Neural progenitor cell (in vitro differentiated cells): ENCODE data around the gene APBB1. TPM values are rescaled to one million over a fixed set of nuclear protein-coding genes. Genes with fewer than 3 reads are reported as not detected.
"Not testable (repeated sequence)": the region's sequence is repeated elsewhere in the genome, so short reads cannot be mapped to it uniquely, and the experiment has no call there.

Experiments
- DNase-seq: peaks from one replicate; pipeline ENCODE4 v3.0.0-alpha.2; 2016; ENCODE audit warnings: low spot score
- H2AFZ ChIP-seq: fragments of 200-600 bp; sonication (generic); replicated peaks from 2 replicates; pipeline ENCODE4 v1.6.1; 2016; ENCODE audit warnings: antibody characterized with exemption
- H3F3A ChIP-seq: fragments of 200-600 bp; sonication (generic); 2 replicates; pipeline ENCODE4 v1.6.1; 2016; ENCODE audit warnings: antibody characterized with exemption, low read depth
- H3K27ac ChIP-seq: fragments of 200-600 bp; sonication (generic); 2 replicates; pipeline ENCODE4 v1.5.1; 2016; ENCODE audit warnings: mild to moderate bottlenecking
- H3K27me3 ChIP-seq: fragments of 200-600 bp; sonication (generic); 2 replicates; pipeline ENCODE4 v1.6.1; 2016; ENCODE audit warnings: mild to moderate bottlenecking, moderate library complexity
- H3K36me3 ChIP-seq: fragments of 200-600 bp; sonication (generic); 2 replicates; pipeline ENCODE4 v1.5.1; 2016
- H3K4me1 ChIP-seq: fragments of 200-600 bp; sonication (generic); 2 replicates; pipeline ENCODE4 v1.6.1; 2016; ENCODE audit warnings: mixed run types
- H3K4me2 ChIP-seq: fragments of 200-600 bp; sonication (generic); 2 replicates; pipeline ENCODE4 v1.6.1; 2016
- H3K4me3 ChIP-seq: fragments of 200-600 bp; sonication (generic); 2 replicates; pipeline ENCODE4 v1.5.1; 2016
- H3K79me2 ChIP-seq: fragments of 200-600 bp; sonication (generic); 2 replicates; pipeline ENCODE4 v1.6.1; 2016; ENCODE audit warnings: low read depth
- H3K9ac ChIP-seq: fragments of 200-600 bp; sonication (generic); 2 replicates; pipeline ENCODE4 v1.6.1; 2016
- H3K9me3 ChIP-seq: fragments of 200-600 bp; sonication (generic); 2 replicates; pipeline ENCODE4 v1.5.1; 2016; ENCODE audit warnings: low read depth
- H4K20me1 ChIP-seq: fragments of 200-600 bp; sonication (generic); 2 replicates; pipeline ENCODE4 v1.6.1; 2016; ENCODE audit warnings: low read depth
- H3K27ac Mint-ChIP-seq: 3 replicates; pipeline ENCODE4 v1.8.0; 2021; ENCODE audit warnings: mixed read lengths
- H3K27me3 Mint-ChIP-seq: 2 replicates; pipeline ENCODE4 v1.8.0; 2022; ENCODE audit warnings: low read depth, mild to moderate bottlenecking, inconsistent platforms, moderate library complexity, mixed read lengths; ENCODE audit not compliant: insufficient read depth
- H3K36me3 Mint-ChIP-seq: 3 replicates; pipeline ENCODE4 v1.8.0; 2021; ENCODE audit warnings: mixed read lengths
- H3K4me1 Mint-ChIP-seq: 3 replicates; pipeline ENCODE4 v1.8.0; 2021; ENCODE audit warnings: mixed read lengths
- H3K4me3 Mint-ChIP-seq: 3 replicates; pipeline ENCODE4 v1.8.0; 2021; ENCODE audit warnings: mild to moderate bottlenecking, moderate library complexity, mixed read lengths
- H3K9me3 Mint-ChIP-seq: 3 replicates; pipeline ENCODE4 v1.8.0; 2020; ENCODE audit warnings: mixed read lengths
- CTCF ChIP-seq: fragments of 200-600 bp; sonication (generic); IDR thresholded peaks from 2 replicates; pipeline ENCODE4 v1.5.1; 2017; ENCODE audit warnings: antibody characterized with exemption, mild to moderate bottlenecking
- EZH2 ChIP-seq: fragments of 200-600 bp; sonication (generic); IDR thresholded peaks from 2 replicates; pipeline ENCODE4 v1.6.1; 2017; ENCODE audit warnings: antibody characterized with exemption, mild to moderate bottlenecking, moderate library complexity
- EZH2phosphoT487 ChIP-seq: fragments of 200-600 bp; sonication (generic); IDR thresholded peaks from 2 replicates; pipeline ENCODE4 v1.6.1; 2017; ENCODE audit warnings: antibody characterized with exemption
- total RNA-seq: library from RNA; depleted of rRNA; stranded (reverse); fragments of >200 nt; gene quantifications from 2 replicates; pipeline ENCODE4 v1.2.3, GENCODE V29; 2015; ENCODE audit warnings: low replicate concordance

The APBB1 gene
- total RNA-seq, 1 donor from 2014 or later: 38.5 TPM

GRCh38 chr11:6397156-6397555, 21.7 kb downstream of the APBB1 start:
- no peaks in the 10 kb centered on the region for H3K4me1 ChIP-seq
- Mint-ChIP-seq H3K27me3 (peaks cover 5% of the 10 kb centered on the region), H3K4me1 (peaks cover 28% of the 10 kb centered on the region), H3K36me3 (peaks cover 33% of the 10 kb centered on the region), H3K9me3 (no peaks in the 10 kb centered on the region), H3K27ac (no peak overlapping the region), H3K4me3 (no peak overlapping the region)
- no peak overlapping the region for H2AFZ ChIP-seq
- no peak overlapping the region for H3K4me2 ChIP-seq
- DNase-seq: no peak
- H3K36me3 ChIP-seq: no peaks in the 10 kb centered on the region
- H3K4me3 ChIP-seq: no peak overlapping the region
- H3K27me3 ChIP-seq: no peaks in the 10 kb centered on the region
- H3F3A ChIP-seq: no peaks in the 10 kb centered on the region
- no peak overlapping the region for H3K9ac ChIP-seq
- H3K79me2 ChIP-seq: no peaks in the 10 kb centered on the region
- H3K9me3 ChIP-seq: no peaks in the 10 kb centered on the region
- H3K27ac ChIP-seq: no peak overlapping the region
- no peaks in the 10 kb centered on the region for H4K20me1 ChIP-seq
- no peak for TF ChIP-seq EZH2phosphoT487
- TF ChIP-seq CTCF: no peak
- TF ChIP-seq EZH2: no peak

- peaks cover 5% of the 10 kb centered on the region for H3K4me1 ChIP-seq
- no peak for TF ChIP-seq EZH2phosphoT487
- no peak for TF ChIP-seq EZH2
- no peak for TF ChIP-seq CTCF
- peaks cover 27% of the 10 kb centered on the region for H3K36me3 Mint-ChIP-seq
- peaks cover 5% of the 10 kb centered on the region for H3K27me3 Mint-ChIP-seq
- peaks cover 32% of the 10 kb centered on the region for H3K4me1 Mint-ChIP-seq
- no peaks in the 10 kb centered on the region for H3K9me3 Mint-ChIP-seq
- H3K27ac Mint-ChIP-seq: no peak overlapping the region
- no peak overlapping the region for H3K27ac ChIP-seq
- peaks cover 5% of the 10 kb centered on the region for H3F3A ChIP-seq
- no peaks in the 10 kb centered on the region for H4K20me1 ChIP-seq
- no peak overlapping the region for H3K9ac ChIP-seq
- no peaks in the 10 kb centered on the region for H3K9me3 ChIP-seq
- H3K4me3 Mint-ChIP-seq: no peak overlapping the region
- no peaks in the 10 kb centered on the region for H3K79me2 ChIP-seq
- no peaks in the 10 kb centered on the region for H3K27me3 ChIP-seq
- H2AFZ ChIP-seq: no peak overlapping the region
- H3K4me3 ChIP-seq: no peak overlapping the region
- H3K4me2 ChIP-seq: no peak overlapping the region
- no peak for DNase-seq
- no peaks in the 10 kb centered on the region for H3K36me3 ChIP-seq
Measured at GRCh38 chr11:6395470-6396060, 23.3 kb downstream of the APBB1 start.

GRCh38 chr11:6393989-6394670, 24.8 kb downstream of the APBB1 start:
- H3K27ac ChIP-seq: no peak overlapping the region
- no peaks in the 10 kb centered on the region for H4K20me1 ChIP-seq
- peaks cover 11% of the 10 kb centered on the region for H3K4me1 ChIP-seq

GRCh38 chr11:6392251-6392650, 26.6 kb downstream of the APBB1 start:
- peaks cover 17% of the 10 kb centered on the region for H3K4me1 Mint-ChIP-seq
- Histone ChIP-seq H3F3A (peaks cover 27% of the 10 kb centered on the region), H3K4me1 (peaks cover 12% of the 10 kb centered on the region)
- H3K4me3 ChIP-seq, H2AFZ ChIP-seq, H3K4me2 ChIP-seq, H3K36me3 ChIP-seq, H3K27me3 Mint-ChIP-seq, H3K27ac ChIP-seq, H3K9me3 Mint-ChIP-seq, H3K9ac ChIP-seq, H3K27me3 ChIP-seq, H3K27ac Mint-ChIP-seq, H3K9me3 ChIP-seq, H4K20me1 ChIP-seq, DNase-seq, H3K79me2 ChIP-seq: not testable (repeated sequence)
- peak overlapping the region; percentile 75 for H3K4me3 Mint-ChIP-seq
- peaks cover 11% of the 10 kb centered on the region for H3K36me3 Mint-ChIP-seq

More at GRCh38 chr11:6393989-6394670, 24.8 kb downstream of the APBB1 start:
- H3K4me1 Mint-ChIP-seq: peaks cover 33% of the 10 kb centered on the region
- no peak overlapping the region for H2AFZ ChIP-seq
- H3K9me3 Mint-ChIP-seq: no peaks in the 10 kb centered on the region
- no peak overlapping the region for H3K4me3 Mint-ChIP-seq
- H3K27me3 Mint-ChIP-seq: peaks cover 8% of the 10 kb centered on the region
- no peak overlapping the region for H3K4me2 ChIP-seq
- H3F3A ChIP-seq: peaks cover 19% of the 10 kb centered on the region
- DNase-seq: no peak
- TF ChIP-seq EZH2: no peak
- no peak for TF ChIP-seq CTCF
- TF ChIP-seq EZH2phosphoT487: no peak
- no peaks in the 10 kb centered on the region for H3K9me3 ChIP-seq
- H3K79me2 ChIP-seq: no peaks in the 10 kb centered on the region
- H3K4me3 ChIP-seq: no peak overlapping the region
- peaks cover 16% of the 10 kb centered on the region for H3K36me3 Mint-ChIP-seq
- no peaks in the 10 kb centered on the region for H3K27me3 ChIP-seq
- no peaks in the 10 kb centered on the region for H3K36me3 ChIP-seq
- H3K9ac ChIP-seq: no peak overlapping the region
- H3K27ac Mint-ChIP-seq: no peak overlapping the region
